MG63 (cell line): Measurements from ENCODE around the gene CACNA2D3. TPM values are rescaled to one million over a fixed set of nuclear protein-coding genes. Genes with fewer than 3 reads are reported as not detected.

ENCODE experiments used
- DNase-seq: peaks from one replicate; pipeline ENCODE4 v3.0.0-alpha.2; 2020
- H3K27me3 ChIP-seq: fragments of 250-450 bp; sonication (Bioruptor Pico); 2 replicates; pipeline ENCODE4 v1.5.1; 2020; ENCODE audit warnings: mild to moderate bottlenecking, moderate library complexity
- H3K36me3 ChIP-seq: fragments of 250-450 bp; sonication (Bioruptor Pico); 2 replicates; pipeline ENCODE4 v1.5.1; 2020; ENCODE audit warnings: mild to moderate bottlenecking, moderate library complexity
- H3K4me3 ChIP-seq: fragments of 250-450 bp; sonication (Bioruptor Pico); 2 replicates; pipeline ENCODE4 v1.5.1; 2020; ENCODE audit warnings: mild to moderate bottlenecking, moderate library complexity
- H3K9me3 ChIP-seq: fragments of 250-450 bp; sonication (Bioruptor Pico); 2 replicates; pipeline ENCODE4 v1.5.1; 2020; ENCODE audit warnings: mild to moderate bottlenecking, moderate library complexity
- total RNA-seq: library from RNA; depleted of rRNA; stranded (reverse); fragments of >200 nt; shearing (Covaris generic); gene quantifications from 2 replicates; pipeline ENCODE4 v1.2.3, GENCODE V29; 2014; ENCODE audit warnings: low replicate concordance

The CACNA2D3 gene
- total RNA-seq, 1 experiment from 2014 or later = 2.0 TPM

DNA sequence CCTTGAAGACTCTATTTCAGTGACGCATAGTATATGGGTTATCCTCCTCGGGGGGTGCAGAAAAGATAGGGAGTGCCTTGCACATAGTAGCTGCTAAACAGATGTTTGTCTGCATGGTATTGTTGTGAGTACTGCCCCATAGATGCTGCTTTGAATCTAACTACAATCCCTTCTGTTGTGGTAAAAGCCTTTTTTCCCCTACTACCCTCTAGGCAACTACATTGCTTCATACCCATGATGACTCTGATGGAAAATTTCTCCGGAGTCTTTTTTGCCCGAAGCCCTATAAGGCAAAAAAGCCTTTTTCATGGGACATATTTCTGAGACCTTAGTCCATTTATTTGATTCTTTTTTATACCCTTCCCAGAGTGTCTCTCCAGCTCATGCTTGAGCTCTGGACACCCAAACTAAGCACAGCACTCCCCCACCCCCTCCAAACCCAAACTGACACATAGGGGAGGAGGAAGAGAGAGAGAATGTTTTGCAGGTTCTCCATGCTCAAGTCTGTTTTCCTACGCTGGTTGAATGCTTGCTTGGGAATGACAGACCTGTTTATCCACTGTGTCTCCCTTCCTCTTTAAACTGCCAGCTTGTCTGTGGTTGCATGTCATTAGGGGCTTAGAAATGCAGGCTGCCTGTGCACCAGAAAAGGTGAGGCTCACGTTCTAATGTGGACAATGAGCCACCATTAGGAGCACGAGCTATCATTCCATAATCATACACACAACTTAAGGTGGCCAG is 752.6 kb downstream of the CACNA2D3 start:
- no peaks in the 10 kb centered on the region for H3K36me3 ChIP-seq
- H3K4me3 ChIP-seq = no peak overlapping the region
- H3K9me3 ChIP-seq = no peaks in the 10 kb centered on the region
- DNase-seq = no peak
- no peaks in the 10 kb centered on the region for H3K27me3 ChIP-seq

DNA sequence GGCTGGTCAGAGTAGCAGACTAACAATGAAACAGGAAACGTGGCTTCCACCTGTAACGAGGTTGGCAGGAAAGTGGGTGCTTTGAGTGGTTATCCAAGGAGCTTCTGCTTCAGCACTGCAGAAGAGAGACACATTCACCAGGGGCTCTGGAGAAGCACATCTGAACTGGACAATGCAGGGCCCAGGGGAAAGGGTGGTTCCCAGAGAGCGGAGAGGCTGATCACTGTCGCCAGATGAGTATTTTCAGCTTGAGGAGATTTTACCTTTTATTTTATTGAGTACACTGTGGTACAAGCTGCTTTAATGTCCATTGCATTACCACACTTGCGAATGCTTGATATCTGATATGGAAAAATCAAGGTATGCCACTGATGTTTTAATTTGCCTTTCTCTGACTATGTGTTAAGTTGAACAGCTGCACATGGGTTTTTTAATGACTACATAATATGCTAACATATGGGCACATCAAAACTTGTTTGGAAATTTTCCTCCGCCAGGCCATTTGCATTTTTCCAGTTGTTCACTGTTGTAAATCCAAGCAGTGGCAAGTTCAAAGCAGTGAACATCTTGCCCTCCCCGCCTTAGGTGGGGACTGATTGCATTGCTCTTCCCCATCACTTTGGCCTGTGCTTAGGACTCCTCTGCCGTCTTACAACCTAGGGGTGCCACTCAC is 753.4 kb downstream of the CACNA2D3 start:
- no peaks in the 10 kb centered on the region for H3K36me3 ChIP-seq
- DNase-seq = no peak
- H3K9me3 ChIP-seq = no peaks in the 10 kb centered on the region
- no peak overlapping the region for H3K4me3 ChIP-seq
- no peaks in the 10 kb centered on the region for H3K27me3 ChIP-seq

DNA sequence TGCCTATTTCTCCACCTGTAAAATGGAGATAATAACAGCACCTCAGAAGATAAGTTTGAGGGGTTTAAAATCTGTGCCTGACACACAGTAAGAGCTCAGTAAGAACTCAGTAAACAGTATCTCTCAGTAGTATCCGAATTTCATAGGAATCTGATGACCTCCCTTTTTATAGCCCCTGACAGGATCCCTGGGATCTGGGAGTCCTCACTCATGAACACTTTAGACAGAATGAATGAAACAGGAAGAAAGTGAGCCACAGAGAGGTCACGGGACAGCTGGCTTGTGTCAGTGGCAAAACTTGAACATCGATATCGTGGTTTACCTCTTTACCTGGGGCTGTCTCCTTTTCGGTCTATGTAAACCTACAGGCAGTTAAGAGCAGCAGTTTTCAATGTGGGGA is 754.3 kb downstream of the CACNA2D3 start:
- Histone ChIP-seq H3K4me3 (no peak overlapping the region), H3K36me3 (no peaks in the 10 kb centered on the region), H3K9me3 (no peaks in the 10 kb centered on the region), H3K27me3 (no peaks in the 10 kb centered on the region)
- no peak for DNase-seq

DNA sequence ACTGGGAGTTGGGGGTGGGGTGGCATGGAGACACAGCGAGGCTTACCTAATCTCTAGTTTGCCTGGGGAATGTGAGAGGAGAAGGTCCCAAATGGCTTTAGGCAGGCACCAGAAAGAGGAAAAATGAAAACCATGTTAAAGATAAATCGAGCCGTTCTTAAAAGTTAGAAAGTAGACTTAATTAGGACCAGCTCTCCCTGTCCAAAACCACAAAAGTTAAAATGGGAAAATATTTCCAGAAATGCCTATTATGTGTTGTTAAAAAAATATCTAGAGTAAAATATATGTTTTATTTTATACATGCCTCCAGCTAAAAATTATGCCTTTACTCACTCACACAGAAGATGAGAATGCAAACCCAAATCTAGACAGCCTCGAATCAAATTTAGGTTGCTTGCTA is 755.4 kb downstream of the CACNA2D3 start:
- no peaks in the 10 kb centered on the region for H3K9me3 ChIP-seq

DNA sequence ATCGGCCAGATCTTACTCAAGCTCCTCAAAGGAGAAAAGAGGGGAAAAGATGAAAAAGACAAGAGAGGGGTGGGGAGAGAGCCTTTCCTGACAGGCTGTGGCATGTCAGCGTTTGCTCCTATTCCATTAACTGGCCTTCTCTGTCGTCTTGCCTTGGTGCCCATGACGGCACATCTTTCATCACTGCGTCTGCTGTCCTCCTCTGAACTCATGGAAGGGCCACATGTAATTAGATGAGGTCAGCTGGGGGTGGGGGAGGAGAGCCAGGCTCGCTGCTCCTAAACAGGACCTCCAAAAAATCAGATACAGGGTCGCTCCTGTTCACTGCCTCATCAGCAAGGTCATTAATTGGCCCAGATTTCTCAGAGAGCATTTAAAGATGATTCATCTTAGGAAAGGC is 755.8 kb downstream of the CACNA2D3 start:
- no peak for DNase-seq

More for the DNA sequence above, 755.4 kb downstream of the CACNA2D3 start:
- Histone ChIP-seq H3K27me3 (no peaks in the 10 kb centered on the region), H3K36me3 (no peaks in the 10 kb centered on the region), H3K4me3 (no peak overlapping the region)
- no peak for DNase-seq

DNA sequence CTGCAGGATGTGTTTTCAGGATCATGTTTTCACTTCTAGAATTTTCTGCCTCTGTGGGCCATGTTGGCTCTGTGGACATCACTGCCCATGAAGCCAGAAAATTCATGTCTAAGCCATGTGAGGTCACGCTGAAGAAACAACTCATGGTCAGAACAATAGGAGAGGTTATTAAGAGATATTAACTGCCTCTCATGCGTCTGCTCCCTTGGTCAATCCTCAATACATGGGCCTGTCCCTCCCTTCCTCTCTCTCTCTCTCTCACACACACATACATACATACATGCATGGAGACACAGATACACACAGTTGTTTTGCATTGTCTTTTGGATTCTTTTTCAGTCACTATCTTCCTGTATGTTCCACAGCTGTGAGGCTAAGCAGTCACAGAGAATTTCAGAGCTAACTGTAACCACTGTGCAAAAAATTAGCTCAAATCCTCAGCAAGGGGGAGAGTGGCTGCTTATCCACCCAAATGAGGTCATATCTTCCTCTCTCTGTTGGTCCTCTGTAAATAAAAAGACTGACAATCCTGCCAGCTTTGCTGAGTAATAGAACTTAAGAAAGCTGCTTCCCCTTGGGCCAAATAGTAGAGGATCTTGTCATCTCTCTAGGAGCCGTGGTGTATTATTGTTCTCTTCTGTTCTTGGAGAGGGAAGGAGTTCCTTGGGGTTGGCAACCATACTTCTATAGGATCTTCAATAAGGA is 759.9 kb downstream of the CACNA2D3 start:
- Histone ChIP-seq H3K4me3 (no peak overlapping the region), H3K36me3 (no peaks in the 10 kb centered on the region), H3K27me3 (no peaks in the 10 kb centered on the region), H3K9me3 (no peaks in the 10 kb centered on the region)
- DNase-seq = peak; percentile 55

More for the DNA sequence above, 755.8 kb downstream of the CACNA2D3 start:
- Histone ChIP-seq H3K27me3 (no peaks in the 10 kb centered on the region), H3K4me3 (no peak overlapping the region), H3K9me3 (no peaks in the 10 kb centered on the region), H3K36me3 (no peaks in the 10 kb centered on the region)

DNA sequence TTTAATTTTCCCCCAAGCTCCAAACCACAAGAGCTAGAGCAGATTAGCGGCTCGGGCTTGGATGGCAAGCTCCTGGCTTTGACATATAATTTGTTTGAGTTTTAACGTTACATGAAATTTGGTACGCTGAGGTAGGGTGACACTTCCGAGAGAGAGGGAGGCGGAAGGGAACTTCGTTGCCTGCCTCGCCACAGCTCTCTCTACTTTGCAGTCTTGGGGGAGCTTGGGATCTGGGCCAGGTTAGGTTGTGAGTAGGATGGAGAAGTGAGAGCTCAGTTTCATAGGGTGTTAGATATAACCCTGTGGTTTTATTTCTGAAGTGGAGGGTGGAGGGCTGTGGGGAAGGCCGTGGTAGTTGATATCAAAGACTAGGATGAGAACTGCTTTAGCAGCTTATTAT is 765.8 kb downstream of the CACNA2D3 start:
- H3K4me3 ChIP-seq = no peak overlapping the region
- no peaks in the 10 kb centered on the region for H3K27me3 ChIP-seq
- no peaks in the 10 kb centered on the region for H3K9me3 ChIP-seq
- no peak for DNase-seq
- no peaks in the 10 kb centered on the region for H3K36me3 ChIP-seq

DNA sequence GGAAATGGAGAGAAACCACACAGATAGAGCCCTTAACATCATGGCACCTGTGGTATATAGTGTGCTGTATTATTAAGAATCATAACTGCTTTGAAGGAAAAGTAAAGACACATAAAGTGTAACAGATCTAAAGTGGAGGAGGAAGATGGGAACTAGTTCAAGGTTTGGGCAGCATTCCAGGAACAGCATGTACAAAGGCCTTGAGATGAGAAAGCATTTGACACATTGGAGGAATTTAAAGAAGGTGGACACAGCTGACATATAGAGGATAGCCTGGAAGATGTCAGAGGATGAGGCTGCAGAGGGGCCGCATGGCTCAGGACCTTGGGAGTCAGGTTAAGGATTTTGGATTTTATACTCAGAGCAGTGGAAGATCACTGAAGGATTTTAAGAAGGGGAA is 766.5 kb downstream of the CACNA2D3 start:
- no peaks in the 10 kb centered on the region for H3K9me3 ChIP-seq
- DNase-seq = no peak

DNA sequence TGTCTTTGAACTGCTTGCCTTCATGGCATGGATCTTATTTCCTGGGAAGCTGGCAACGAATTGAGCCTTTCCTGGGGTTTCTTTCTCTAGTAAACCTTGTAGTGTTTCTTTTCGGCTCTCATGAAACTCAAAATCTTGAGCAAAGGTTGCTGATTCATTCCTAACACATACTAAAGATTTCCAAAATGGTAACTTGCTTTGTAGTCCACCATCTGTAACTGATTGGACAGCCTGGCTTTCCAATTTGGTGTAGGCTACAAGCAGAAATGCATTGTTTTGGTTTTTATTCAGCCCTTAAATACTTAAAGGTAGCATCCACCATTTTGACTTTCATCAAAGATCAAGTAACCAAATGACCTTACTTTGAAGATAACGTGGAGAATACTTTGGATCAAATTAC is 767.4 kb downstream of the CACNA2D3 start:
- no peaks in the 10 kb centered on the region for H3K36me3 ChIP-seq
- no peak overlapping the region for H3K4me3 ChIP-seq
- H3K9me3 ChIP-seq = no peaks in the 10 kb centered on the region
- H3K27me3 ChIP-seq = no peaks in the 10 kb centered on the region
- DNase-seq = no peak

More for the DNA sequence above, 766.5 kb downstream of the CACNA2D3 start:
- H3K27me3 ChIP-seq = no peaks in the 10 kb centered on the region
- no peaks in the 10 kb centered on the region for H3K36me3 ChIP-seq
- no peak overlapping the region for H3K4me3 ChIP-seq

DNA sequence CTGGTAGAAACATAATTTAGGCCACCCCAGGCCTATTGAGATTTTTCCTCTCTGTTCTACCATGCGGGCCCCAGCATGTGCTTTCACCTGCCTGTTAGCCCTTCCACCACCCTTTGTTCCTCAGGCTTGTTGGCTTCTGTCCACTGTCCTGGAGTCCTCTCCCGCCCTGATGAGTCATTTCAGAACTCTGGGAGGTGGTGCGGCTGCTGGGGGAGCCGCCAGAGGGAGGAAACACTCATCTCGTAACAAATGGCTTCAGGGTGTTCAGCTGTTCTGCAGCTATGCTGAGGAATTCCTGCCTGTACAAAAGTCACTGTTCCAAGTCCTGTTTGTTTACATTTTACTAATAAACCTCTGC is 769.2 kb downstream of the CACNA2D3 start:
- Histone ChIP-seq H3K9me3 (no peaks in the 10 kb centered on the region), H3K4me3 (no peak overlapping the region), H3K36me3 (no peaks in the 10 kb centered on the region), H3K27me3 (no peaks in the 10 kb centered on the region)
- peak; percentile 88 for DNase-seq

DNA sequence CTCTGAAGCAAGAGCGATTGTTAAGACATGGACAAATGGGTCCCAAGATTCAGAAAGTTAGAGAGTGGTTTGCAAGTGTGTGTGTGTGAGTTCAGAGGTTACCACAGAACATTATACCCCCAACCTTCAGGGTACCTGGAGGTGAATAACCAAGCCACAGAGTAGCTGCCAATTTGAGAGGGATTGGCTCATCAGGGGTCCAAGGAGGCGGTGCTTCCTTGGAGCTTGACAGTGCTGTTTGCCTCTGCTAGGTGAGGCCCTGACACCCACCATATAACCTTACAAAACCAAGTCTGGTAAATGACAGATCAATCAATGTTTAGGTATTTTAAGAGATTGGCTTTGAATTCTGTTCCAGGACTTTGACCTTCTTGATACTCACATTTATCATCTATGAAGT is 769.8 kb downstream of the CACNA2D3 start:
- Histone ChIP-seq H3K4me3 (no peak overlapping the region), H3K9me3 (no peaks in the 10 kb centered on the region), H3K27me3 (no peaks in the 10 kb centered on the region), H3K36me3 (no peaks in the 10 kb centered on the region)
- DNase-seq = no peak

DNA sequence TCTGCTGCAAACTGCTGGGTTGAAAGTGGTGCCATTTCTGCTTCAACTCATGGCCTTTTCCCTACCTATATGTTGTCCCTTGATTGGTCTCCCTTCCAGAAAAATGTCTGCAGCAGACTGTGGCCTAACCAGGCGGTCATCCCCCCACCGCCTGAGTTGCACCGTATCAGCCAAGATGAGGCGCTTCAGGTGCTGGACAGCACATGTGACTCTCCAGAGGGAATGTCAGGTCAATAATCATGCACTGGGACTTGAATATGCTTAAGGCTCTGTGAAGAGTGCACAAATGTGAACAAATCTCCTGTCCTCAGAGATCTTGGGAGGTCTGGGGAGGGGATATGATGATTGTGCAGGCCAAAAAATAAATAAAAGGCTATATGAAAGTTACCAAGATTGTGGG is 773.3 kb downstream of the CACNA2D3 start:
- H3K9me3 ChIP-seq = no peaks in the 10 kb centered on the region
- H3K4me3 ChIP-seq = no peak overlapping the region
- no peak for DNase-seq
- no peaks in the 10 kb centered on the region for H3K36me3 ChIP-seq
- no peaks in the 10 kb centered on the region for H3K27me3 ChIP-seq

DNA sequence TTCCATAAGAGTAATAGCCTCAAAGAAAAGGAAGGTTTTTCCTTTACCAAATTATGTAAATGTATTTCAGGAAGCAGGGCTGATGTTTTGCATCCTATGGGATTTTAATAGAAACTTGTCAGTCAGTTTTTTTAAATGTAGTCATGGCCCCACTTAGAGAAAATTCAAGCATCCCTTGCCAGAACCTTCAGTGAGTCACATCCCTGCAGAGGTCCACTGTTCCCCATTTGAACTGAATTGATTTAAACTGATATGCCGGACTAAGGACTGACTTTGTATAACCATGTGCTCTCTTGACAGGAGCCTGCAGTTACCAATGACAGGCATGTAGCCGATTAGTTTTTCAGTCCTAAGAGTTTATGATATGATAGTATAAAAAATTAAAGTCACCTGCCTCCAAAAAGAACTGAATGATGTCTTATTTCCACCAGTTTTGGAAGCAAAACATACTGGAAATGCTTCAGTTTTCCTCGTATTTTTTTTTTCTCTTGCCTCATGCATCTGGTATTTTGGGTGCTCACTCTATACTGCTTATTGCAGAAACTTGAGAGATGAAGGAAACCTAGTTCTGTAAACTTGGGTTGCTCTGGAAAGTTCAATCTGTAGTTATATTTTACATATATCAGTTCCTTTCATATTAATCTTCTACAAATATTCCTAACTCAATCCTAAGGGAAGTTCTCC is 774.8 kb downstream of the CACNA2D3 start:
- H3K9me3 ChIP-seq = no peaks in the 10 kb centered on the region
- peak; percentile 61 for DNase-seq

DNA sequence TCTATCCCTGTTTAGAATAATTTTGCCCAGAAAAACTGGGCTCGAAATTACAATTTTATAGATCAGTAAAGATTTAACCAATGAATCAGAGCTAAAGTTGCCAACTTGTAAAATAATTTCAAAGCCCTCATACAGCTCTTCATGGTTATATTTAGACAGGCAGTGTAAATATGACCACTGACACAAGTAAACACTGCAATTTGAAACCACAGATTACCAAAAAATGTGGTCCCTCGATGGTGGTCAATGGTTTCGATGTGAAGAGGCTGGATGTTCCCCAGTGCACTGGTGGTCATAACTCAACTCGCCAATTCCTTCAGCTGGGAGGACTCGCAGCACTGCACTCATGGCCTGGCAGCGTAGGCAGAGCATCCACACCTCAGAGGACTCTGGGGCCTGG is 776.9 kb downstream of the CACNA2D3 start:
- peak; percentile 24 for DNase-seq
- Histone ChIP-seq H3K36me3 (no peaks in the 10 kb centered on the region), H3K27me3 (no peaks in the 10 kb centered on the region), H3K9me3 (no peaks in the 10 kb centered on the region), H3K4me3 (no peak overlapping the region)

More for the DNA sequence above, 774.8 kb downstream of the CACNA2D3 start:
- Histone ChIP-seq H3K27me3 (no peaks in the 10 kb centered on the region), H3K36me3 (no peaks in the 10 kb centered on the region), H3K4me3 (no peak overlapping the region)

DNA sequence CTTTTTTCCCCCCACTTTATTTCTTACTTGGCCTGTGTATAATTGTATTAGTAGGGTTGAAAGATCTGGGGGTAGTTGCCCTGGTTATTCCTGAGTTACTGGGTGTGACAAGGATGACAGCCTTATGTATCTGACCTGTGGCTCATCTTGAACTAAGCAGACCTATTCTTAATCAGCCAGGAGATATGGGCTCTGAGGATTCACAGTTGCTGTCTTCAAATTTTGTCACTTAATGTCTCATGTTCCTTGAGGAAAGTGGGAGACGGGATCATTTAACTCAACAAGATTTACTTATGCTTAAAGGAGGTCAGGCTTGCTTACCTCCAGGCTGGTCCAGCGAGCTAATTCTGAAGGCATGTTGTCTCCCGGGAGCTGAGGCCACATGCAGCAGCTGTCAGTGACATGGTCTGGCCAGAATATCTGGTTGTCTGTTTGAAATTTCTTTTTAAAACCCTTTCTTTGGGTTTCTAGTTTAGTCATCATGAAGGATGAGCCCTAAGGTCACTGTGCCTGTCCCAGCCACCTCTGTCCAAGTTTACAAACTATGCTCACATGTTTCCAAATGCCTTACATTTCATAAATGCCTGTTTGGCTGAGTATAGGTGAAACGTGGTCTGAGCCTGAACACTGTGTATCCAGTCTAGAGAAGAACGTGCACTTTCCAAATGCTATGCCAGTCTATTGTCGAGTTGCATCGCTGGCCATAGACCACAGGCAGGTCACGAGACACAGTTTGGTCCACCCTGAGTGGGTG is 778.7 kb downstream of the CACNA2D3 start:
- H3K4me3 ChIP-seq = no peak overlapping the region
- no peaks in the 10 kb centered on the region for H3K27me3 ChIP-seq
- H3K9me3 ChIP-seq = no peaks in the 10 kb centered on the region
- DNase-seq = no peak
- H3K36me3 ChIP-seq = no peaks in the 10 kb centered on the region

DNA sequence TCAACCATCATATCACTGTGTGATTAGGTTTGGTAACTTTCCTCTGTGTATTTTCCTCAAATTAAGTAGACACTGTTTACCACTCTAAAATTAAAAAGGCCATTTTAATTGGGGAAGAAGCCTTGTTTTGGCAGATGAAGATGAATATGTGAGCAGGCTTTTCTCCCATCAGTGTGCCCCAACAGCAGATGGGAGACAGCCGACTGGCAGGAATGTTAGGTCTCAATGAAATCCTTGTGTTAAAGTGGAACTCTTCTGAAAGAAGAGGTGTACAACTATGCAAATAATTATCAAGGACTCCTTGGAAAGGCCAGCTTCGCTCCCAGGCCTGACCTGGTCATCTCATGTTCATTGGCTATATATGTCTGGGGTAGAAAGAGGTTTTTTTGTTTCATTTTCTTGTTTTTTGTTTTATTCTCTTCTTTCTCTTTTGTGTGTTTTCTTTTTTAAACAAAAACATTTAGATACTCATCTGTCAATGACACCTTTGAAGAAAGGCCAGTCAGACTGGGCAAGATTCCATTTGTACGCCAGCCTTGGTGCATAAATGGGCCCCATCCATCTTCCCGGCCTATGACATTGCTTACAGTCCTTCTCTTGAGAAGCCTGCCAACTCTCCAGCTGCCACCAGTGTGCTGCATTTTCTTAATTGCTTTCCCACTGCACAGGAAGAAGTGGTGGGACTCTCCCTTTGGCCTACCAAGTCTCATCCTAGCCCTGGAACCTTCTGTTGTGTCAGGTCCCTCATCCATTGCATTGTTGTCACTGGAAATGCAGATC is 779.7 kb downstream of the CACNA2D3 start:
- H3K36me3 ChIP-seq = no peaks in the 10 kb centered on the region
- H3K4me3 ChIP-seq = no peak overlapping the region
- no peaks in the 10 kb centered on the region for H3K9me3 ChIP-seq
- no peak for DNase-seq
- H3K27me3 ChIP-seq = no peaks in the 10 kb centered on the region
